Stimulated activated naive CD8-positive, alpha-beta T cell treated with anti-CD3 and anti-CD28 coated beads, Interleukin-15, amount 100 ng/mL, for 72 hours (primary cell): ENCODE results near the gene PLEKHA8.
"Not testable (repeated sequence)": the region's sequence is repeated elsewhere in the genome, so short reads cannot be mapped to it uniquely, and the experiment has no call there.

ENCODE experiments used
- ATAC-seq: fragments of 150-1000 bp; cut with Tn5 transposase; 2 replicates; pipeline ENCODE4 v1.10.0; 2021; ENCODE audit warnings: mild to moderate bottlenecking, moderate library complexity
- DNase-seq, 2 donors: peaks; one replicate each; pipeline ENCODE4 v3.0.0; 2021 to 2022
- H3K27ac Mint-ChIP-seq, 2 donors: one replicate each; pipeline ENCODE4 v1.8.0; 2022; ENCODE audit warnings: mild to moderate bottlenecking in 2 of 2, mixed read lengths in 2 of 2, moderate library complexity in 2 of 2
- H3K27me3 Mint-ChIP-seq: one replicate; pipeline ENCODE4 v1.8.0; 2022; ENCODE audit warnings: mixed read lengths
- H3K4me1 Mint-ChIP-seq: one replicate; pipeline ENCODE4 v1.8.0; 2022; ENCODE audit warnings: mild to moderate bottlenecking, mixed read lengths
- H3K4me3 Mint-ChIP-seq, 2 donors: one replicate each; pipeline ENCODE4 v1.8.0; 2022; ENCODE audit warnings: mild to moderate bottlenecking in 2 of 2, mixed read lengths in 2 of 2, moderate library complexity in 1 of 2
- H3K9me3 Mint-ChIP-seq, 2 donors: one replicate each; pipeline ENCODE4 v1.8.0; 2022; ENCODE audit warnings: mixed read lengths in 2 of 2

PLEKHA8 gene

DNA sequence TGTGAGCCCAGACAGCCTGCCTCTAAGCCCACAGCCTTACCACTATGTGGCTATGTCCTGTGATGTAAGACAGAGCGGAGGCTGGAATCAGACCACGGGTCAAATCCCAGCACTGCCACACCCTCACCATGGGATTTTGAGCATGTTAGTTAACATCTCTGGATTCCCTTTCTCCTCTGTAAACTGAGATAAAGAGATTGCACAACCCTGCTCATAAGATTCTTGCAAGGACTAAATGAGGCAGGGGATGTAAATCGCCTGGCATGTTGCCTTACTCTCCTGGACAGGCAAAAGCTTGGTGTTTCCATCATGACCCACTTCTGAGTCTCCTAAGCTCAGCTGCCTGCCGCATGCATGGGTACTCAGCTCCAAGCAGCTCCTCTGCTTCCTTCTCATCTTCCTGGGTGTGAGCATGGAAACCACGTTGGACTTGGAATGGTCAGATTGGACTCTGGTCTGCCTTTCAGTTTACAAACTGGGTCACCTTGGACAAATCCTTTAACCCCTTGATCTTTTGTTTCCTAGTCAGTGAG lies 65.3 kb downstream of the PLEKHA8 start:
- no peak overlapping the region for H3K27ac Mint-ChIP-seq
- no peaks in the 10 kb centered on the region for H3K27me3 Mint-ChIP-seq
- ATAC-seq: no peak
- no peaks in the 10 kb centered on the region for H3K4me1 Mint-ChIP-seq
- no peak for DNase-seq
- H3K9me3 Mint-ChIP-seq: peaks cover 0 to 7% of the 10 kb centered on the region in 2 donors
- no peak overlapping the region for H3K4me3 Mint-ChIP-seq

DNA sequence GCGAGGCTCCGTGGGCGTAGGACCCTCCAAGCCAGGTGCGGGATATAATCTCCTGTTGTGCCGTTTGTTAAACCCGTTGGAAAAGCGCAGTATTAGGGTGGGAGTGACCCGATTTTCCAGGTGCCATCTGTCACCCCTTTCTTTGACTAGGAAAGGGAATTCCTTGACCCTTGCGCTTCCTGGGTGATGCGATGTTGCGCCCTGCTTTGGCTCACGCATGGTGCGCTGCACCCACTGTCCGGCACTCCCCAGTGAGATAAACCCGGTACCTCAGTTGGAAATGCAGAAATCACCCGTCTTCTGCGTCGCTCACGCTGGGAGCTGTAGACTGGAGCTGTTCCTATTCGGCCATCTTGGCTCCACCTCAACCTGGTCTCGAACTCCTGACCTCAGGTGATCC lies 70.4 kb downstream of the PLEKHA8 start:
- H3K4me3 Mint-ChIP-seq, H3K27me3 Mint-ChIP-seq, ATAC-seq, DNase-seq, H3K4me1 Mint-ChIP-seq, H3K9me3 Mint-ChIP-seq, H3K27ac Mint-ChIP-seq: not testable (repeated sequence)

DNA sequence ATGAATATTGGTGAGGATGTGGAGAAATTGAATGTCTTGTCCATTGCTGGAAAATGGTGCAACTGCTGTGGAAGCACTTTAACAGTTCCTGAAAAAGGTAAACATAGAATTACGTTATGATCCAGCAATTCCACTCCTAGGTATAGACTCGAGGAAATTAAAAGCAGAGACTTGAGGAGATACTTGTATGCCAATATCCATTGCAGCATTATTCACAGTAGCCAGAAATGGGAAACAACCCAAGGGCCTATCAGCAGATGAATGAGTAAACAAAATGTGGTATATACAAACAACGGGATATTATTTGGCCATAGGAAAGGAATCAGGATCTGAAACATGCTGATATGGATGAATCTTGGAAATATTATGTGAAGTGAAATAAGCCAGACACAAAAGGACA lies 74.1 kb downstream of the PLEKHA8 start:
- Mint-ChIP-seq H3K4me1 (no peaks in the 10 kb centered on the region), H3K27ac (no peak overlapping the region), H3K27me3 (no peaks in the 10 kb centered on the region), H3K4me3 (no peak overlapping the region), H3K9me3 (peaks cover 0 to 4% of the 10 kb centered on the region in 2 donors)
- ATAC-seq: no peak
- no peak for DNase-seq

DNA sequence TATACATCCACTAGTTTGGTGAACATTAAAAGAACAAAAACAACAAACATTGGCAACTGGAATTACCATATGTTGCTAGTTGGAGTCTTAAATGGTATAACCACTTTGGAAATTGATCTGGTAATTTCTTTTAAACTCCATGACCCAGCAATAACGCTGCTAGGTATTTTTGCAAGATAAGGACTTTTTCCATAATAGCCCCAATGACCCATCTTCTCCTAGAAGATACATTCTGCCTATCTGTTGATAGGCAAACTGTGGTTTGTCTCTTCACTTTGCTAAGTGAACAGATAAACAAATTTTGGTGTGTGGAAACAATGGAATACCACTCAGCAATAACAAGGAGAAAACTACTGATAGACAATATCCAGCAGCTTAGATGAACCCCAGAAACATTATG lies 75.9 kb downstream of the PLEKHA8 start:
- no peak overlapping the region for H3K27ac Mint-ChIP-seq
- peaks cover 0 to 6% of the 10 kb centered on the region in 2 donors for H3K9me3 Mint-ChIP-seq
- no peaks in the 10 kb centered on the region for H3K4me1 Mint-ChIP-seq

DNA sequence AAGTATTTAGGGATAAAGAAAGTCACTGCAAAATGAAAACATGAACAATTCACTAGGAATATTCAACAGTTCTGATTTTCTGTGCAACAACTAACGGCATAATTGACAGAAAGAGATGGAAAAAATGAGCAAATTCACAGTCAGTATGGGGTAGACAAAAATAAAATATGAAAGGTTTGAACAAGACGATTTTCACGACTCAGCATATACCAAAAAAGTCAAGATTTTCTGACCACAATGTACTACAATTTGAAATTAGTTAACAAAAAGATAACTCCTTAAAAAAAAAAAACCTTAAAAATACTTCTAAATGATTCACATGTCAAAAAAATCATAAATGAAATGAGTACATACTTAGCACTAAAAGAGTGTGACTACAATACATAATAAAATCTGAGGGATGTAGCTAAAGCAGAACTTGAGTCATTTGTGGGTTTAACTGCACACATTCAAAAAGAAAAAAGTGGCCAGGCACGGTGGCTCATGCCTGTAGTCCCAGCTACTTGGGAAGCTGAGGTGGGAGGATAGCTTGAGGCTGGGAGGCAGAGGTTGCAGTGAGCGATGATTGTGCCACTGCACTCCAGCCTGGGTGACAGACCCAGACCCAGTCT lies 84.0 kb downstream of the PLEKHA8 start:
- H3K4me1 Mint-ChIP-seq: peaks cover 8% of the 10 kb centered on the region
- peaks cover 18 to 27% of the 10 kb centered on the region in 2 donors for H3K9me3 Mint-ChIP-seq
- DNase-seq (no peak), ATAC-seq (no peak)
- H3K27ac Mint-ChIP-seq: no peak overlapping the region
- H3K27me3 Mint-ChIP-seq: no peaks in the 10 kb centered on the region
- H3K4me3 Mint-ChIP-seq: no peak overlapping the region

More for the DNA sequence above, 75.9 kb downstream of the PLEKHA8 start:
- no peak overlapping the region for H3K4me3 Mint-ChIP-seq
- ATAC-seq (no peak), DNase-seq (no peak)
- no peaks in the 10 kb centered on the region for H3K27me3 Mint-ChIP-seq

DNA sequence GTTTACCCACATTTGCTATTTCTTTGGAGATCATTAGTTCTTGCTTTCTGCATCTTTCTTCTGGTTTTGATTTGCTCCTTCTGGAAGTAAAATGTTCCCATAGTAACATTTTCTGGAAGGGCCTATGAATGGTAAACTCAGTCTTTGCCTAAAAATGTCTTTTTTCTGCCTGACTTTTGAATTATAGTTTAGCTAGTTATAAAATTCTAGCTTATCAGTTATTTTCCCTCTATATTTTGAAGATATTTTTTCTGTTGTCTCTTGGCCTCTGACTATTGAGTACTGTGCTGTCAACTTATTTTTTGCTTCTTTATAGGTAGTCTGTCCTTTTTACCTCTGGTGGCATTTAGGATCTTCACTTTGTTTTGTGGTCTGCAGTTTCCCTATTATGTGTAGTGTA lies 84.9 kb downstream of the PLEKHA8 start:
- Mint-ChIP-seq H3K4me3 (no peak overlapping the region), H3K27ac (no peak overlapping the region), H3K27me3 (no peaks in the 10 kb centered on the region), H3K4me1 (peaks cover 8% of the 10 kb centered on the region), H3K9me3 (peaks cover 18 to 27% of the 10 kb centered on the region in 2 donors)
- ATAC-seq: no peak
- DNase-seq: no peak

DNA sequence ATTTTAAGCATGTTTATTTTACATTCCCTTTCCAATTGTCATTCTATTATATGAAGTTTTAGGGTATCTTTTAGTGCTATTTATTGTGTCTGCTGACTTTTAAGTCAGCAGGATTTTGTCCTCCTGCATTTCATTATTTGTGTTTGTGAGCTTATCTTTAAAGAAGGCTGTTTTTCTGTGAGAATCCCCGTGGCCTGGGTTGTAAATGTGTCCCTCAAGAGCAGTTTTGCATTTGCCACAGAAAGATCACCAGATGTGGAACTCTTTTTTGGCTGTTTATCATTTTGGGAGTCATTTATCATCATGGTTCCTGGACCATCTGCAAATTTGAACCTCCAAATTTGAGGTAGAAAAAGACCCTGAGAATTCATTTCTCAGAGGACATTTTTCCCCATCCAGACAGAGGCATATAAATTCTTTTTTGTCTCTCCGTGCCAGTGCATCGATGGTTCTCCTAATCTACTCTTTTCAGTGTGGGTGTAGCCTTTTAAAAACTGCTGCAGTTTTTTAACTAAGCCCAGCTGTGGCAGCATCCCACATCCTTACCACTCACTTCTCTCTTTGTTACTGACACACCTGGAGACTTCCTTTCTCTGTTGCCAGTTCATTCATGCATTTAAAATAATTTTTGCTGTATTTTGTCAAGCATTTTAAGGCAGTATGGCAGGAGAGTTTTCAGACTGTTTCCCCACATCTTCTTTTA lies 86.5 kb downstream of the PLEKHA8 start:
- Mint-ChIP-seq H3K27ac (no peak overlapping the region), H3K9me3 (peaks cover 18 to 21% of the 10 kb centered on the region in 2 donors), H3K27me3 (no peaks in the 10 kb centered on the region), H3K4me1 (peaks cover 8% of the 10 kb centered on the region), H3K4me3 (no peak overlapping the region)
- ATAC-seq (no peak), DNase-seq (no peak)

DNA sequence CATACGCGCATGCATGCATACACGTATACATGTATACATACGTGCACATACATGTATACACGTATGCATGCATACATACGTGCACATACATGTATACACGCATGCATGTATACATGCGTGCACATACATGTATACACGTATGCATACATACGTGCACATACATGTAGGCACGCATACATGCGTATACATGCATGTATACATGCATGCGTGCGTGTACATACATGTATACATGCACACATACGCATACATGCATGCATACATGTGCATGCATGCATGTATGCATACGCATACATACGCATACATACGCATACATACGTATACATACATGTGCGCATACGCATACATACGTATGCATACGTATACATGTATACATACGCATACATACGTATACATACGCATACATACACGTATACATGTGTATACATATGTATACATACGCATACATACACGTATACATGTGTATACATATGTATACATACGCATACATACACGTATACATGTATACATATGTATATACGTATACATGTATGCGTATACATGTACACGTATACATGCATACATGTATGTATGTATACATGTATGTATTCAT lies 87.6 kb downstream of the PLEKHA8 start:
- Mint-ChIP-seq H3K27me3 (no peaks in the 10 kb centered on the region), H3K4me1 (peaks cover 8% of the 10 kb centered on the region), H3K4me3 (no peak overlapping the region), H3K27ac (no peak overlapping the region), H3K9me3 (peaks cover 18 to 21% of the 10 kb centered on the region in 2 donors)
- no peak for DNase-seq
- no peak for ATAC-seq

DNA sequence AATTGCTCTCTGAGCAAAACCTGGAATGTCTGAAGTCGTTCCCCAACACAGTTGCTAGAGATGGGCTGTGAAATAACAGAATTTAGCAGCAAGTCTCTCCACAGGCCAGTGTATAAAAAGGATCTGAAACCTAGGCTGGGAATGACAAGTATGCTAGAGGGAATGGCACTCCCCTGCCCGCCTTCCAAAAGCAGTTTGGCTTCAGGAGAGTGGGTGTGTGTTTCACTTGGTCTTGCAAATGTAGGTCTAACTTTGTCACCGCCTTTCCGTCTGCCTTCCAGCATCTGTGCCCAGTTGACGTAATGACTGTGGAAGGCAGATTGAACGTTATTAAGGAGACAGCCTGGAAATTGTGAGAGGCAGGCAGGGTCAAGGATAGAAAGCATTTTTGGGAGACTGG lies 88.6 kb downstream of the PLEKHA8 start:
- DNase-seq: no peak
- Mint-ChIP-seq H3K4me1 (peaks cover 8% of the 10 kb centered on the region), H3K27ac (no peak overlapping the region), H3K9me3 (peaks cover 17 to 21% of the 10 kb centered on the region in 2 donors), H3K4me3 (no peak overlapping the region), H3K27me3 (no peaks in the 10 kb centered on the region)
- no peak for ATAC-seq

DNA sequence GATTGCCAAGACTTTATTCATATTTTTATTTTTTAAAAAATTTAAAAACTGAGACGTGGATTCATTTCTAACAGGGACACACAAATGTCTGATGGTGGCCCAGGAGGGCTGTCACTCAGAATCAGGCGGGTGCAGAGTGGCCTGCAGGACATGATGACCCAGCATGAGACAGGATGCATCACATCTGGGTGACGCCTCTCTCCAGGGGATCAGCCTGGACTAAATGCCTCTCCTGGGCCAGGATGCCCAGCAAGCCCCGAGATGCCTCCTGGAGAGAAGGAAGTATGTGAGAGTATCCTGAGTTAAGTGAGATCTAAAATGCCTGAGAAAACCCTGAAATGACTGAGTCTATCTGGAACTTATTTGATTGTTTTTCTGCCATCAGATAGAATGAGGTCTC lies 89.7 kb downstream of the PLEKHA8 start:
- no peak for ATAC-seq
- H3K4me1 Mint-ChIP-seq: peaks cover 8% of the 10 kb centered on the region
- no peak overlapping the region for H3K4me3 Mint-ChIP-seq
- no peak for DNase-seq
- H3K27me3 Mint-ChIP-seq: no peaks in the 10 kb centered on the region
- H3K27ac Mint-ChIP-seq: no peak overlapping the region
- peaks cover 8 to 17% of the 10 kb centered on the region in 2 donors for H3K9me3 Mint-ChIP-seq

DNA sequence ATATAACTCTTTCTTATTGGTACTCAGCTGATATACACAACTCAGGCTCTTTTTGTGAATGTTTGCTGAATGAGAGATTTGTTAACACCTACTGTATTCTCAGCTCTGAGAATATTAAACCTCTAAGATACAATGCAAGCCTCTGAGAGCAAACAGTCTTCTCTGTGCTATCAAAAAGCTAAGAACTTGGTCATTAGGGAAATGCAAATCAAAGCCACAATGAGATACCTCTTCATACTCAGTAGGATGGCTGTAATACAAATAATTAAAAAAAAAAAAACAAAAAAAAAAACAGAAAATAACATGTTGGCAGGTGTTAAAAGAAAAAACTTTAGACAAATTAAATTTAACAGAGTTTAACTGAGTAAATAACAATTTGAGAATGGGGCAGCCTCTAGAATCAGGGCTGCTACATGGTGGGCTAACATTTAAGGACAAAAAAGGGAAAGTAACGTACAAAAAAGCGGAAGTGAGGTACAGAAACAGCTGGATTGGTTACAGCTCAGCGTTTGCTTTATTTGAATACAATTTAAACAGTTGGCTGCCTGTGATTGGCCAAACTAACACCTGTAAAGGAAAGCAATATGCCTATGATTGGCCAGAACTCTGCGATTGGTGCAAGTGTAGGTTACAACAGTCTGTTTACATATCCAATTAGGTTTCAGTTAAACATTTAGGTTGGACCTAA lies 91.8 kb downstream of the PLEKHA8 start:
- H3K4me3 Mint-ChIP-seq: no peak overlapping the region
- no peaks in the 10 kb centered on the region for H3K27me3 Mint-ChIP-seq
- H3K27ac Mint-ChIP-seq: no peak overlapping the region
- ATAC-seq (no peak), DNase-seq (no peak)
- no peaks in the 10 kb centered on the region for H3K9me3 Mint-ChIP-seq
- H3K4me1 Mint-ChIP-seq: peaks cover 1% of the 10 kb centered on the region

DNA sequence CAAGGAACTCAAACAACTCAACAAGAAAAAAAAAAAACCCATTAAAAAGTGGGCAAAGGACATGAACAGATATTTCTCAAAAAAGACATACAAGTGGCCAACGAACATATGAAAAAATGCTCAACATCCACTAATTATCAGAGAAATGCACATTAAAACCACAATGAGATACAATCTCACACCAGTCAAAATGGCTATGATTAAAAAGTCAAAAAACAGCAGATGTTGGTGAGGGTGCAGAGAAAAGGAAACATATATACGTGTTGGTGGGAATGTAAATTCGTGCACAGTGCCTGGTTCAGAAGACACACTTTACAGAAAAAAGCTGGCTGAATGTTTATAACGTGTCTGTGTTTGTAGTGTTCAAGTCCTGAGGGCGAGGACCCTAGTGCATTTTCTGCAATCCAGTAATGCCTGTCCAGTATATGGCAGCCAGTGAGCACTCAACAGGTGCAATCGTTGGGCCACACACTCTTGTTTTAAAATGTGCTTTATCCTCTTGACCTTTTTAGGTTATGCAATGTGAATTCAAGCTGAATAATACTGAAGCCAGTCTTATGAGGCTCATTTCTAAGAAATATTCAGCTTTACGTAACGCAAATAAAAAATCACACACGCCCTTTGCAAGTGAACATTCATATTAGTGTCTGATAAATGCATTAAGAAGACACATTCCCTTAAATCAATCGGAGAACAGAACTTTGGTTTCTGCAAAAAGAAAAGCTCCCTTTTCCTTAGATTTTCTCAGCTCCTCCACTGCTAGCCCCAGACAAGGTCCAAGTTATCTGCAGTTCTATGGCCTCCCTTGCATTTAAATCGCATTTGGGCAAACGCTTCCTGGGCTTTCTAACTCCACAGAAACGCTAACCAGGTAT lies 105.8 kb downstream of the PLEKHA8 start:
- Mint-ChIP-seq H3K4me3 (peak overlapping the region; percentile 77 to 88), H3K9me3 (no peaks in the 10 kb centered on the region)

DNA sequence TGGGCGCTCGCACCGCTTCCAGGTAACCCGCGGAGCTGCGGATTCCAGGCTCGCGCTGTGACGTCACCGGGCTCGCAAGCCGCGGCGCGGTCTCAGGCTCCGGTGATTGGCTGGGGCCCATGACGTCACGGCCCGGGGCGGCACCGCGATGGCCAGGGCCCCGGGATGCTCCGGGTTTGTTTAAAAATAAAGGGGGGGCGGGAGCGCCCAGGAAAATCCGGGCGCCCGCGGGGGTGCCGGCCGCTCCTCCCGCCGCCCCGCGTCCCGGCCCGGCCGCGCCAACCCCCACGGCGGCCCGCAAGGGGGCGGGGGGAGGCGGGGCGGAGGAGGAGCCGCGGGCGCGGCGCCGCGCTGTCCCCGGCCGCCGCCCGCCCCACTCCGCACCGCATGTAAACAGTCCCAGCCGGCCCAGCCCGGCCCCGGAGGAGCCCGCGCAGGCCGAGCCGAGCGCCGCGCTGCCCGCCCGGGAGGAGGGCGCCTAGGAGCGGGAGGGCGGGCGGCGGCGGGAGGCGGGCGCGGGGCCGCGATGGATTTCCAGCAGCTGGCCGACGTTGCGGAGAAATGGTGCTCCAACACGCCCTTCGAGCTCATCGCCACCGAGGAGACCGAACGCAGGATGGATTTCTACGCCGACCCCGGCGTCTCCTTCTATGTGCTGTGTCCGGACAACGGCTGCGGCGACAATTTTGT lies 106.5 kb downstream of the PLEKHA8 start, which contains the start of gene MTURN:
Gene MTURN (plus strand): TSS at position 376 of the 690 bp plus-strand sequence. CDS start 151 bp downstream, at position 527.
- H3K27ac Mint-ChIP-seq: peak within 1 kb of the TSS; percentile 53 to 78
- H3K4me1 Mint-ChIP-seq: peaks cover 10% of the 10 kb centered on the region
- H3K4me3 Mint-ChIP-seq: peak within 1 kb of the TSS; percentile 87 to 88
- ATAC-seq: peak; percentile 87
- no peaks in the 10 kb centered on the region for H3K9me3 Mint-ChIP-seq
- H3K27me3 Mint-ChIP-seq: peaks cover 17% of the 10 kb centered on the region
- DNase-seq: peak; percentile 78

More for the DNA sequence above, 105.8 kb downstream of the PLEKHA8 start:
- DNase-seq: no peak
- no peak for ATAC-seq
- Mint-ChIP-seq H3K27me3 (peaks cover 17% of the 10 kb centered on the region), H3K4me1 (peaks cover 10% of the 10 kb centered on the region), H3K27ac (peak overlapping the region in 1 of 2 donors; percentile 55)
